GM18907 (cell line): ENCODE measurements around the gene CGNL1.

ENCODE experiments used
- ATAC-seq: cut with Tn5 transposase; IDR thresholded peaks from one replicate; pipeline ENCODE4 v1.9.1; 2021; ENCODE audit warnings: mild to moderate bottlenecking, moderate library complexity; ENCODE audit not compliant: unreplicated experiment

Gene CGNL1

DNA sequence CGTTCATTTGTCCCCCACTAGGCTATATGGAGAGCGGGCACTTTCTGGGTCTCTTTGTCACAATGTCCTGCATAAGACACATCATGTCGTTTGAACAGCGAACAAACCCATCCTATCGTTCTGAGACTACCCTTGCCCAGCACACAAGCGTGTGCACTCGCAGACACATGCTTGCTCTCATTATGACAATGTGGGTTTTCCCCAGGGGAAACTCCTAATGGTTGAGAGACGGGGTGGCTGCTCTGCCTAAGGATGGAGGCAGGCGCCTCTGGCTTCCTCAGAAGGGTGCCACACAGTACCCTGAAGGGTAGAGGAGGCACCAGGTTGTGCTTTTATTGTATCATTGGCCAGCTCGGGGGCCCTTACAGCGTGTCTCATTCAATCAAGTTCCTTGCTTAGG lies 164.4 kb downstream of the CGNL1 start:
- peak; percentile 91 for ATAC-seq

DNA sequence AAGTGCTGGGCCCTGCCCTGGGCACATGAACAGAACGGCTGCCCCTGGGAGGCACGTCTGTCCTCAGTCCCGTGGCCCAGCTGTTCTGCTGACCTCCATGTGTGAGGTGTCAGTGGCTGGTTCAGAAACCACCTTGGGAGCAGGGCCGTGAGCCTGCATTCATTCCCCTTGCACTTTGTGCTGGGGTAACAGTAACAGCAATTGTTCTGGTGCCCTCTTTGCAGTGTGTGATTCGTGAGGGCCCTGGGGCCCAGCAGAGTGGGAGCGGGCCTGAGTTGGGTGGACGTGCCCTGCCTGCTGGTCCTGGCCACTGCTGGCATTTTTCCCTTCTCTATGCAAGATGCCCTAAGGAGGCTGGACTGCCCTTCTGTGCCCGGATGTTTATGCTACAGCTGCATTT lies 165.0 kb downstream of the CGNL1 start:
- peak; percentile 5 for ATAC-seq

DNA sequence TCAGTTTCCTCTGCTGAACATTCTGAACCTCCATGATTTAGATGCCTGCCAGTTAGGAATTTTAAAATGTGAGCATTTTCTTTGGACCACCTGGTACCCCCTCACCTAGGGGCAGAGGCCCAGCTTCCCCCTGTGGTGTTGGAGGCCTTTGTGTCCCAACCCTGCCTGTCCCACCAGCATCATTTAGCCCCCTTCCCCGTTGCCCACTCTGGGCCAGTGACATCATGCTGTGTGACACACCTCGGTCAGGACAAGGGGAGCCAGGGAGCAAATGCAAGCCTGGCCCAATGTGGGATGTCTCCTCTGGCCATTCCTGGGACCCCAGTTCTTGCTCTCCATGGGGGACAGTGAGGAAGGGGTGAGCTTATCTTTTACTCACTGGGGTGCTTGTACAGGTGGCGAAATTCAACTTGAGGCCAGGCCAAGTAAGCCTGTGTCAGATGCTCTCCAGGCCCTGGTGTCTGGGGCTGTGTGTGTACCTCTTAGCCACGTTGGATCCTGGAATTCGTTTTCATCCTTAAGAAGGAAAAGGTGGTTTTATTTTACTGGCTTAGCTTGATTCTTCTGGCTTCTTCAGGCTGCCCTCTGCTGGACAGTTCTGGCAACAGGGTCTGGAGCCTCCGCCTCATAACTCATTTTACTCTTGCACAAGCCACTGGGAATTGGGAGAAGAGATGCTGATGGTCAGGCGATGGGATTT lies 165.7 kb downstream of the CGNL1 start:
- no peak for ATAC-seq

- ATAC-seq: no peak
Observed at GRCh38 chr15:57542505-57542817, 166.2 kb downstream of the CGNL1 start.

DNA sequence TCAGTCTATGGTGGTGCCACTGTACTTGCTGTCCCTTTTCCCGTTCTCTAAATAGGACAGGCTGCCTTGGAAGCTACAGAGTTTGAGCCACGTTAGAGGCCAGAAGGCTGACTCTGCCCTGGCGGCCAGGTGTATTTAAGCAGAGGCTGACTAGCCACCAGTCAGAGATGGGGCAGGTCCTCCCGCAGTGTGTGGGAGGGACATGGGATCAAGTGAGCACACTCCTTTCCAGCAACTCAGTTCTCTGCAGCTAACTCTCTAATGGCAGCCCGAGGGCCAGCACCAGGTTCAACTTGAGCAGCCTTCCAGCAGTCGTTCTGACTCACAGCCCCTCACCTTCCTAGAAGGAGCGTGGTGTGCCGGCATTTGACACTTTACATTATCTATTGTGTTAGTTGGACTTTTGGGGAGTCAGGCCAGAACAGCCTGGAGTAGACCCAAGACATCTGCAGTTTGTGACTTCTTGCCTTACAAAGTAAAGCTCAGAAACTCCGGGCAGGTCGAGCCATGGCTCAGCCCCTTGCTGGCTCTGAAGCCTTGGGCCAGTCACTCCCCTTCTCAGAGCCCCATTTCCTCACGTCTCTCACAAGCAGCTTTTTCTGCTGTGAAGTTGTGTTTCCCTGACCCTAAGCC lies 168.7 kb downstream of the CGNL1 start:
- no peak for ATAC-seq

GRCh38 chr15:57545995-57546394 lies 169.7 kb downstream of the CGNL1 start:
- ATAC-seq: no peak

- ATAC-seq: no peak
Observed at GRCh38 chr15:57547243-57547755, 171.0 kb downstream of the CGNL1 start.

GRCh38 chr15:57548351-57548750 lies 172.0 kb downstream of the CGNL1 start:
- no peak for ATAC-seq

DNA sequence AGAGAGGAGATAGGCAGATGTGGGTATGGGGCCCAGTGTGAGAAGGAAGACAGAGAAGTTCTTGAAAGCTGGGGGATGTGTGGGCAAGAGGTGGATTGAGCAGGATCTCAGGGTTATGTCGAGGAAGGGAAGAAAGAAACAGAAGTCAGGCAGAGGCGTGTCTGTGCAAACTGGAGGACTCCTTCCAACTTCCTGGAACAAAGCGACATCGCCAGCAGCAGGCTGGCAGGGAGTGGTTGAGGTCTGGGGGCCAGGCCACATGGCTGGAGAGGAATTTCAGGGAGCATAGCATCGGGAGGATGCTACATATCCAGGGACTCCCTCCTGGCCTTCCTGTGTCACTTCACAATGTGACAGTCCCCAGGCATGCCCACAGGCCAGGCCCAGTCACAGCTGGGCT lies 172.5 kb downstream of the CGNL1 start:
- ATAC-seq: no peak

DNA sequence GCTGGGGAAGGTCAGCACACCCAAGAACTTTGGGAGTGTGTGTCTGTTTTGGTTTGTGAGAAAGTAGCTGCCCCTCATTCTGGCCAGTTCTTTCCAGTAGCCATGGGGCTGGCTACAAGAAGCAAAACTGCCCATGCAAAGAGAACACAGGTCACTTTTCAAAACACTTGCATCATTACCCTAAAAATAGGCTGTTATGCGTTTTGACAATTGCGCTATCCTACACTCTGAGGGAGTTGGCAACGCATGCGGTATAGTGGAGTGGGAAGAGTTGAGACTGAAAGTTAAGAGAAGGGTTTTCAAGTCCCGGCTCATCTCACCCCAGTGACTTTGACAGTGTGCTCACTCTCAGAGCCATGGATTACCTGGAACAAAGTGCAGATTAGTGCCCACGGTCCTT lies 173.6 kb downstream of the CGNL1 start:
- no peak for ATAC-seq

- no peak for ATAC-seq
Observed at GRCh38 chr15:57550640-57551039, 174.3 kb downstream of the CGNL1 start.

DNA sequence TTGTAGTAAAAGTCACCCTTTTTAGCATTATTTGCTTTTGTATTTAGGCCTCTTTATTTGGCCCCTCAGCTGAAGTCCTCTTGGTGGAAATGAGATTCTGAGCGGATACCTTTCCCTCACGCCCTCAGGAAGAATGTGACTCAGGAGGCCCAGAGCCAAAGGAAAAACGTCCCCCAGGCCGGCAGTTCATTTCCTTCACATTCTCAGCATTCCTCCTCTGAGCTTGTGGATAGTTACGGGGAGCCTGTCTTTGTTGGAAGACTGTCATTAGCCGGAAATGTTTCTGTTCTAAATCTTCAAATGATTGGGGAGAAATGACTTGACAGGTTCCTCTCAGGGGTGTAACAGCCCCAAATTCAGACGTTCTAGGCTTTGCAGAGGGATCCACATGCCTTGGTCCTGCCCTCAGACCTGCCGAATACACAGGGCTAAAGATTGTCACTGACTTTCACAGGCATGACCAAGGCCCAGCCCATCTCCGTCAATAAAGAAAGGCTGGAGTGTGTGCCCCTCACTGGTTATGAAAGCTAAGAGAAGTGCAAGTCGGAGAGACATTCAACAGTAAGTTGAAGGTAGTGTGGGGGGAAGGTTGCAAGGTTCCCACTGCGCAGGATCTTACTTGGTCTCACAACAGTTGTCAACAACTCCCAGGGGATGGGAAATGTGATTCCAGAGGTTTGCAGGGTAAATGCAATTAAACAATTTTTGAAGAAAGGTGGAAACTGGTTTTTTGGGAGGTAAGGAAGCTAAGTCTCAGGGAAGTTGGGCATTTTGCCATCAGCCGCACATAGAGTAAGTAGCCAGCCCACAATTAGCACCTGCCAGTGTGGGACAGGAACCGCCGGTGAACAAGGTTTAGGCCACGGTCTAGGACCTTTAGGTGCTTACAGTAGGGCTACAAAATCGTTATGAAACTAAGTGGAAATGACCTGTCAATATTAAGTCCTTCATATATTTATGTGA lies 175.7 kb downstream of the CGNL1 start:
- no peak for ATAC-seq

DNA sequence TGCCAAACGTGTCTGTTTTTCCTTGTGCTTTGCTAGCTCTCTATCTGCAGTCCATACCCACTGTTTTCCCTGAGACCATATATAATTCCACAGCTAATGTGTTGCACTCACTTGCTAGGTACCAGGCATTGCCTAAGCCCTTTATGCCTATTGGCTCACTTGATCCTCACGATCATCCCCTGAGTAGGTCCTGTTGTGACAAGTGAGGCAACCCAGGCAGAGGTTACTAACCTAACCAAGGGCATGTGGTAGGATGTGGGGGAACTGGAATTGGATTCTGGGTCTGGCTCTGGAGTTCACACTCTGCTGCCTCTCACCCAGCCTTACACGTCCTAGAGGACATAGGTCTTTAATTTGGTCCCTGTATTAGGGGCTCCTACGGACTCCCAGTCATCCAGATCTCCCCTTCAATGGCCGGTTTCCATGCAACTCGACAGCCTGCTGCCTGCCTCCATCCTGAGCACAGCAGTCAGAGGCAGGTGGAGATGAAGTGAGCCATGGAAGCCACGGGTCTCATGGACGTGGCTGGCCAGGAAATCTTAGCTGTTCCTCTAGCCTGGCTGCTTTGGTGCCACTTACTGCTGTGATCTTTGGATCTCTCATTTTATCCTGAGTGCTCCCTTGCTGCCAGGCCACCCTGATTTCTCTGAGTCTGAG lies 176.5 kb downstream of the CGNL1 start:
- ATAC-seq: no peak

- no peak for ATAC-seq
Observed at GRCh38 chr15:57553526-57553925, 177.2 kb downstream of the CGNL1 start.

- no peak for ATAC-seq
Observed at GRCh38 chr15:57554063-57554811, 177.9 kb downstream of the CGNL1 start.

GRCh38 chr15:57554812-57555179 lies 178.5 kb downstream of the CGNL1 start:
- ATAC-seq: no peak

- no peak for ATAC-seq
Observed at GRCh38 chr15:57555270-57555669, 179.0 kb downstream of the CGNL1 start.

DNA sequence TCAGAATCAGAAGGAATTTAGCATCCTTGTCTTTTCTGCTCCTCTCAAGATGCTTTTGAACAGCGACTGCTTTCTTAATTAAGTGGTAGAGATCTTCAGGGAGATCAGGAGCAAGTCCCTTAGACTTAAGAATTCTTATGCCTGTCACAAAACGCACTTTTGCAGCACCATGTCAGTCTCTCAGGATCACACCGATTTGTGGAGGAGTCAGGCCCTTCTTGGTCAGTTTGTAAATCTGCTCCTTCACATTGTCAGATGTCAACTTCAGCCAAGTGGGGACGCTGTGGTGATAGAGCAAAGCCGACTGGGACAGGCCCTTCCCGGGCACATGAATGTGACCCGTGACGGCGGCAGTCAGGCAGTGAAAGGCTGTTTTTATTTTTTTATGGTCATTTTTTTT lies 179.7 kb downstream of the CGNL1 start:
- ATAC-seq: no peak

DNA sequence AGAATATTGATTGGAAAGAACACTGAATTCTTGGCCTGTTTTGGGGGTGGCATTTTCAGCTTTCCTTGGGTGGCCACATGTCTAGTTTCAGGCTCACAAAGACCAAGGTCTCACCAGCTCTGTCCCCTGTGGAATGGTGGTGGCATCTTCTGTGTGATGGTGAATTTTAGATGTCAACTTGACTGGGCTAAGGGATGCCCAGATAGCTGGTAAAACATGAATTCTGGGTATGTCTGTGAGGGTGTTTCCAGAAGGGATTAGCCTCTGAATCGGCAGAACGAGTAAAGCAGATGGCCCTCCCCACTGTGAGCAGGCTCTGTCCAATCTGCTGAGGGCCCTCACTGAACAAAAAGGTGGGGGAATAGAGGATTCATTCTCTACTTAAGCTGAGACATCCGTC lies 181.0 kb downstream of the CGNL1 start:
- no peak for ATAC-seq

GRCh38 chr15:57557810-57558209 lies 181.5 kb downstream of the CGNL1 start:
- no peak for ATAC-seq
